Measurements from ENCODE around the gene RAP1GAP.
A peak's percentile ranks its signal among the peaks of the same experiment; 100 is the strongest.
"Not testable (repeated sequence)": the region's sequence is repeated elsewhere in the genome, so short reads cannot be mapped to it uniquely, and the experiment has no call there.

RAP1GAP gene

GRCh38 chr1:21574466-21575151 lies 94.5 kb downstream of the RAP1GAP start:
- DNase-seq, result peak in 8 of 56 donors; percentile 9 to 49 (median 22)

- peak in 40 of 56 donors; percentile 2 to 79 (median 37) for DNase-seq
These were observed 95.1 kb downstream of the RAP1GAP start for GRCh38 chr1:21573971-21574465.

- DNase-seq, result no peak
These were observed 95.7 kb downstream of the RAP1GAP start for GRCh38 chr1:21573475-21573874.

- no peak for DNase-seq
These were observed 96.4 kb downstream of the RAP1GAP start for GRCh38 chr1:21572735-21573277.

GRCh38 chr1:21572221-21572620 lies 96.9 kb downstream of the RAP1GAP start:
- no peak for DNase-seq

- DNase-seq, result no peak
These were observed 98.3 kb downstream of the RAP1GAP start for GRCh38 chr1:21570885-21571284.

GRCh38 chr1:21570528-21570875 lies 98.7 kb downstream of the RAP1GAP start:
- no peak for DNase-seq

- DNase-seq, result no peak
These were observed 99.2 kb downstream of the RAP1GAP start for GRCh38 chr1:21569820-21570527.

GRCh38 chr1:21568809-21569385 lies 100.3 kb downstream of the RAP1GAP start:
- no peak for DNase-seq

GRCh38 chr1:21568006-21568746 lies 101.0 kb downstream of the RAP1GAP start:
- no peak for DNase-seq

- no peak for DNase-seq
These were observed 101.7 kb downstream of the RAP1GAP start for GRCh38 chr1:21567241-21568005.

GRCh38 chr1:21566361-21566760 lies 102.8 kb downstream of the RAP1GAP start:
- not testable (repeated sequence) for DNase-seq

- no peak for DNase-seq
These were observed 103.9 kb downstream of the RAP1GAP start for GRCh38 chr1:21565285-21565684.

GRCh38 chr1:21564521-21565095 lies 104.5 kb downstream of the RAP1GAP start:
- DNase-seq, result no peak

GRCh38 chr1:21563971-21564370 lies 105.2 kb downstream of the RAP1GAP start:
- DNase-seq, result no peak

GRCh38 chr1:21562896-21563295 lies 106.3 kb downstream of the RAP1GAP start:
- no peak for DNase-seq

- no peak for DNase-seq
These were observed 108.1 kb downstream of the RAP1GAP start for GRCh38 chr1:21560916-21561638.

- DNase-seq, result no peak
These were observed 109.2 kb downstream of the RAP1GAP start for GRCh38 chr1:21559788-21560567.
